ENCODE measurements around the gene AGPS.

DNA sequence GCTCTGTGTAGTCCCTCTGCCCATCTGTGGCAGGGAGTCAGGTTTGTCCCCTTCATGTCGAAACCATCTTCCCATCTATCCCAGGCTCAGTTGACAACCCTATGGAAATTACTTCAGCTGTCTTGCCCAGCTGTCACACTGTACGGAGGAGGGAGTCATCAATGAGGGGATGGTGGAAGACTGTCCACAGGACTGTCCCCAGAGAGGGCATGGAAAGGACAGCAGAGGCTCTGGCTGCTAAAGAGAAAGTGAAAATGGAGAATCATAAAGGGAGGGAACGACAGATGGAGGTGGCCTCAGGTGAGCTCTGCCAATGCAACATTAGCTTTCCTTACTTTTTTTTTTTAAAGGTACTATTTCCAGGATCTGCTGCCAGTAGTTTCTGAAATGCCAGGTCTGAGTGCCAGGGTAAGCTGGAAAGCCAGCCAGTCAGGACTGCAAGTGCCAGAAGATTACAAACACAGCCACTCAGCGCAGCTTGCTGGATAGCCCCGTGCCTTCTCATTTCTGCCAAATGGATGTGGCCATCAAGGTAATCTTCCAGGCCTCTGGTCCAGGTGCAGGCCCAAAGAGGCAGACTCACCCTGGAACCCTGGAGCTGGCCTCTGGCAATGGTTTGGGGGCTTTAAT is 192.8 kb downstream of the AGPS start:
- TF ChIP-seq POLR2AphosphoS5 (IDR thresholded peaks at IDR 0.05; ENCODE audit: borderline replicate concordance, low read depth, low read length) (no peak), EZH2 (IDR thresholded peaks at IDR 0.05) (no peak)
